T47D (cell line): ENCODE results near the gene SORCS3.

Source experiments
- DNase-seq, 2 experiments: peaks; one replicate each; pipeline versions ENCODE4 v3.0.0 to v3.0.0-alpha.2; 2011 to 2012; ENCODE audit warnings: low read depth in 1 of 2, low spot score in 1 of 2
- JUND ChIP-seq: IDR thresholded peaks from 2 replicates; pipeline ENCODE4 v1.6.1; 2012; ENCODE audit warnings: low read depth
- in situ Hi-C: cut with HindIII; loops from 2 replicates; pipeline ENCODE4 v1.10.0; 2016; ENCODE audit warnings: low sequenced_read_pairs, low pct_unique_long_range_greater_than_20kb

Gene SORCS3

DNA sequence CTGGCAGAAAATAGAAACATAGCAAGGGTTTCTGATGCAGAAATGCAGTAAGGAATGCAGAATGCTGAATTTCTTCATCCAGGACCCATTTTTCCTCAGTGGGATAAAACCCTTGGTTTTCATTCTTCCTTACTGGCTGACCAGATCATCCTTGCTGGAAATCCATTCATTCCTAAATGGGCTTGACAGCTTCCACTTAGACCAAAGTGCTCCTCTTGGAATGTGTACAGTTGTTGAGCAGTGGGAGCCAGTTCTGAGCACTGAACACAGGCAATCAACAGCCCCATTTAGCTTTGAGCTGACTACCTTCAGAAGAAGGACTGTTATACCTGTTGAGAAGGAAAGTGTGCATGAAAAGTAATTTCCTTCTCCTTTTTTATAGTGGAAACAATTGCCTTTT, 232.1 kb downstream of the SORCS3 start:
- no peak for TF ChIP-seq JUND
- DNase-seq = no peak
- in situ Hi-C loops = no loop called here

DNA sequence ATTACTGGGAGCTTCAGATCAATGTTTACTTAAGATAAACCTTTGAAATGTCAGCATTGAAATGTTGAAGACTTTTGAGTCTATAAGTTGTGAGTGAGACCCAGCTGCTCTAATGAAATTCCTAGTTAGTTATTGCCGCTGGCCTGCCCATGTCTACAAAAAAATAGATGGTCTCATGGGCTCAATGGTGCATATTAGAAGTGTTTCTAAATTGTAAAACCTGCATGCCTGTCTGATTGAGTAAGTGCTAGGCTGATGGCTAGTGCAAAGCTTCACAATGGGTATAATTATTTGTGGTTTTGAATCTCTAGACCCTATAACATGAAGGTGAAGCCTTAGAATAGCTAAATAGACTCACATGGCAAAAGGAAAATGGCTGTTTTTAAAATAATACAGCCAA, 234.5 kb downstream of the SORCS3 start:
- in situ Hi-C loops = no loop called here
- no peak for DNase-seq
- no peak for TF ChIP-seq JUND

- DNase-seq = no peak
- no peak for TF ChIP-seq JUND
- in situ Hi-C loops = no loop called here
Measured at GRCh38 chr10:104880624-104881398, 239.7 kb downstream of the SORCS3 start.

GRCh38 chr10:104881740-104882139, 240.7 kb downstream of the SORCS3 start:
- in situ Hi-C loops = no loop called here
- TF ChIP-seq JUND = no peak
- DNase-seq = no peak

DNA sequence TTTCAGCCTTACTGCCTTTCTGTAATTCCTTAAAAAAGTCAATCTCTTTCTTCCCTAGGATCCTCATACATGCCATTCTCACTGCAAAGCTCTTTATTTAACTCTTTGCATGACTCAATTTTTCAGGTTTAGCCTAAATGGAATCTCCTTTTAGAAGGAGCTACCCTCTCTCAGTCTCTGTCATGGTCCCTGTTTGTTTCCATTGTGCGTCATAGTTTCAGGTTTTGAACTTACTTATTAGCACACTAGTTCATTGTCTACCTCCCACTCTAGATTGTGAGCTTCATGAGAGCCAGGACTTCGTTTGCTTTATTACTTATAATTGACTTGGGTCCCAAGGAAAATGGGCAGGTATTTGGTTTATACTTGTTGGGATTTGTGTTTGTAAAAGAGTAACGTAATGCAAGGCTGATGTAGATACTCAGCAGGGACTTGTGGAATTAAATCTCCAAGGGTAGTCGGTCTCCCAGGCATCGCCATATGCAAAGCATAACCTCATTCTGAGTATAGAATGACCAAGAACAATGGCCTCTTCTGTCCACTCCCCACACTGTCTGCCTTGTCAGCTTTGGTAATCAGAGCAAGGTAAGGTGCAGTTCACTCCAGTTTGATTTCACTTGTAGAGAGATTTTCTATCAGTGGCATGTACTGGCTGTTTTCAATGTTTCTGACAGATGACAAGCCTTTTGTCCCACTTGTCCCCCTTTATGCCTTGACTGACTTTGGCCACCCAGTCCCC, 252.0 kb downstream of the SORCS3 start:
- in situ Hi-C loops = no loop called here
- no peak for TF ChIP-seq JUND
- no peak for DNase-seq

GRCh38 chr10:104893701-104894100, 252.6 kb downstream of the SORCS3 start:
- DNase-seq = no peak
- TF ChIP-seq JUND = no peak
- in situ Hi-C loops = no loop called here

GRCh38 chr10:104894681-104895080, 253.6 kb downstream of the SORCS3 start:
- no peak for TF ChIP-seq JUND
- in situ Hi-C loops = no loop called here
- no peak for DNase-seq

- in situ Hi-C loops = no loop called here
- DNase-seq = no peak
- TF ChIP-seq JUND = no peak
Measured at GRCh38 chr10:104895541-104895940, 254.5 kb downstream of the SORCS3 start.

DNA sequence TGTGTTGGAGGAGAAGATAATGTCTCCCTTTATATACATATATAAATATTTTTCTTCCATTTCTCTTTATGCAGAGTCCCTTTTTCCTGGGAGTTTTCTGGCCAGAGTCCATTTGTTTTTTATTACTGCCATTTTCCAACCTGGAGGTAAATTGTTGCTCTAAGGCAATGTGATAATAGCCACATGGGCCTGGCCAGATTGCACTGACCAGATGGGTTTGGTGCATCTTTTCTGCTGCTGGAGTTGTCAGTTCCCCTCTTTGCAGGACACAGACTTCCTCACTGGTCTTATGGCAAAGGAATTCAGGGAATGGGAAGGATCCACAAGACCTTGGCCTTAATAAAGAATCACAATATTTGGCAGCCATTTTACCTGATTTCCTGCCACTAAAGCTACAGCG, 254.9 kb downstream of the SORCS3 start:
- no peak for TF ChIP-seq JUND
- in situ Hi-C loops = no loop called here

DNA sequence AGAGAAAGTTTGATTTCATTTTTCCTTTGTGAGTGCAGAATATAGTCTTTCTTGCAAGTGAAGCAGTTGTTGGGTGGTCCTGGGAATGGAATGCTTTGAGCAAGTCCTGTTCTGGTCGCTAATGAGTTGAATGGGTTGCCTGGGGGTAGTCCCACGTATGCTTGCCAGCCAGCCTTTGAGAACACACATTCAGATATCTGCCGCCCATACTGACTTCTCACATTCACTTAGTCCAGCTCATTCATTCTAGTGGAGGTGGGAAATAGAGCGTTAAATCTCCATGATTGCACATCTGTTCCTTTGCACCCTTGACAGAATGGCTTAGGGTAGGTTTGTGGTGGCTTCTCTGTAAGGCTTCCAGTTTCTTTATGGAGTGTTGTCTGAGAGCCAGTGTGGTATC, 256.6 kb downstream of the SORCS3 start:
- TF ChIP-seq JUND = no peak
- no peak for DNase-seq
- in situ Hi-C loops = no loop called here

More for the DNA sequence above, 254.9 kb downstream of the SORCS3 start:
- DNase-seq = no peak

DNA sequence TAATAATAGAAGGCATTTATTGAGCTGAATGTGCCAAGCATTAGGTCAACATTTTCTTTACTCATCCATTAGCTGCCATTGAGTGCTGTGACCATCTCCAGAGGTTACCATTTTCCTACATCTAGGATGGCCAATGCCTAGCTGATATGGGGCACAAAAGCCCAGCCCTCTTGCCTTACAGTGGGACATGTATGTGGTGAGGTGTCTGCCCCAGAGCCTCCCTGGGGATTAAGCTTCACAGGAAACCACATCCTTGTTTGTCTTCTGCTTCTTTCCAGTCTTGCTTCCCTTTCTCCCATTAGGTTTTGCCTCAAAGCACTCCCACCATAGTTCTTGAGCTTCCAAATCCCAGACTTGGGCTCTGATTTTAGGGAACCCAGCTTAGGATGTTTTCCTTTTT, 258.7 kb downstream of the SORCS3 start:
- TF ChIP-seq JUND = no peak
- in situ Hi-C loops = no loop called here
- no peak for DNase-seq

DNA sequence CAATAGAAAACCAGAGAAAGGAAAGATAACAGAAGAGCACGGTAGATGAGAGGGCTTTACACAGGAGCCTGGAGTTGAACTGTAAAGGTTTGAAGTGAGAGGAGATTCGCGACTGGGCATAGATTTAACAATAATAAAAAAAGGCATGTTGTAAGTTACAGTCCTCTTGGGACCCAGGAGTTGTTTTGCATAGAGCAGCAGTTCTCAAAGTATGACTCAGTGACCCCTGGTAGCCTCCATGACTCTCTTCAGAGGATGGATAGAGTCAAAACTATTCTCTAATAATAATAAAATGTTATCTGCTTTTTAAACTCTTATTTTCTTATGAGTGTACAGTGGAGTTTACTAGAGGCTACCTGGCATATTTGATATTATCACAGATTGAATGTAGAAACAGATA, 262.3 kb downstream of the SORCS3 start:
- no peak for DNase-seq
- in situ Hi-C loops = no loop called here
- no peak for TF ChIP-seq JUND

DNA sequence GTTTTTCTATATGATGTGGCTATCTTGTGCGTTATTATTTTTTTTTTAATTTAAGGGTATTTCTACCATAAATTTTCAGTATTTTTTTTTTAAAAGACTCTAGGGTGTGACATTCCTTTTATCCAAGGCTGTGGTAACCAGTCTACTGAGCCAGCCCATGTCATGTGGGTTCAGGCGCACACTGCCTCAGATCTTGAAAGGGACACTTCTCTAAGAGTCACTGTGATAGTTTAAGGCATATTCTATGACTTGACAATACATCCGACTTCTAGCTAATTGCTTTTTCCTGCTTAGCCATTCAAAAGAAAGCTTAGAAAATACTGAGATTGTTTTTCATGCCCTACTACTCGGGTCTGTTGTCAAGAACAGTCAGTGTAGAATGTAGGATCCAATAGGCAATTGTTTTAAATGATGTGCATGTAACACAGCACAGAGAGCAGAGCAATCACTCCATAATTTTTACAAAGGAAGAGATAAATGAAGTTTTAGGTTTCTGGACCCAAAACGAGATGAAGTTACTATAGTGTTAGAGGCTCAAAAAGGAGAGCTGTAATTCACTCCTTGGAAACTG, 263.7 kb downstream of the SORCS3 start:
- in situ Hi-C loops = no loop called here
- TF ChIP-seq JUND = no peak
- no peak for DNase-seq

DNA sequence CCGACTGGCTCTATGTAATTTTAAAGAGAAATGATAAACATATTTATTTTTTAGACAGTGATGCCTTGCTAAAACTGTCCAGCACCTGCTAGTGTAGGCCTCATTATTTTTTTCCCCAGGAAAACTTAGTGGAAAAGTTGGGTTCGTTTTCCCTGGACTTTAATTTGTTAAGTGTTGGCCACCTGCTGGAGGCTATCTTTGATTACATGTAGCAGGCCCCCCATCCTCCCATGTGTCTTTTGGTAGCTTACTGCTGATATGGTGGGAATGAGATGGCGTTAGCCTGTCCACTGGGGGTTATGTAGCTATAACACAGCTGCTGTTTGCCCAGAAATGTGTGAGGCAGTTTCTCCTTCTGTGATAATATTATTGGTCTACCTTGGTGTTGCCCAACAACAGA, 265.0 kb downstream of the SORCS3 start:
- no peak for DNase-seq
- in situ Hi-C loops = no loop called here
- no peak for TF ChIP-seq JUND
